Thyroid gland (tissue), 4 donors: ENCODE data around the gene C6orf132. TPM values are rescaled to one million over a fixed set of nuclear protein-coding genes. Genes with fewer than 3 reads are reported as not detected.

ENCODE experiments used
- DNase-seq, 2 donors: peaks; one replicate each; pipeline ENCODE4 v3.0.0-alpha.2; 2019
- H3K27ac ChIP-seq, 3 donors: fragments of 200-600 bp; sonication (generic); 1 replicate in 2 of 3; 2 replicates in 1 of 3; pipeline ENCODE4 v1.5.1; 2016 to 2019; ENCODE audit warnings: mild to moderate bottlenecking in 1 of 3, moderate library complexity in 1 of 3
- H3K27me3 ChIP-seq: fragments of 200-600 bp; sonication (generic); one replicate; pipeline ENCODE4 v1.5.1; 2019
- H3K36me3 ChIP-seq, 2 donors: fragments of 200-600 bp; sonication (generic); one replicate each; pipeline ENCODE4 v1.5.1; 2016 to 2019
- H3K4me1 ChIP-seq, 2 donors: fragments of 200-600 bp; sonication (generic); one replicate each; pipeline ENCODE4 v1.5.1; 2017 to 2019
- H3K4me3 ChIP-seq, 3 donors: fragments of 200-600 bp; sonication (generic); replicated peaks in 1 of 3; 1 replicate in 2 of 3; 2 replicates in 1 of 3; pipeline ENCODE4 v1.5.1; 2016; ENCODE audit warnings: mild to moderate bottlenecking in 1 of 3
- H3K9me3 ChIP-seq: fragments of 200-600 bp; sonication (generic); one replicate; pipeline ENCODE4 v1.5.1; 2017
- POLR2A ChIP-seq, 2 donors: fragments of 450-650 bp; IDR thresholded peaks; one replicate each; pipeline ENCODE4 v1.6.1; 2017; ENCODE audit warnings: antibody characterized with exemption in 2 of 2, mild to moderate bottlenecking in 2 of 2, moderate library complexity in 1 of 2
- WGBS, 2 donors: methylation state at CpG; one replicate each; pipeline ENCODE4 v1.1.5; 2017; 5-methylcytosine and 5-hydroxymethylcytosine counted together
- intact Hi-C: fragments of 100-400 bp; cut with DNase I; formaldehyde crosslinking; loops from one replicate; pipeline ENCODE4 v1.15.1; 2023
- total RNA-seq, 4 donors: library from RNA; depleted of rRNA; stranded (reverse); fragments of >200 nt; gene quantifications; one replicate each; pipeline ENCODE4 v1.2.3, GENCODE V29; 2016
- TF ChIP-seq, protein P1 (sequence below), 6 experiments: fragments of 200-600 bp in 3 of 6; fragments of 450-650 bp in 3 of 6; sonication (generic) in 3 of 6; IDR thresholded peaks; one replicate each; pipeline ENCODE4 v1.5.1; 2016 to 2019; ENCODE audit warnings: antibody characterized with exemption in 6 of 6, mild to moderate bottlenecking in 2 of 6, inconsistent platforms in 1 of 6, moderate library complexity in 1 of 6

C6orf132 gene
- total RNA-seq, 4 donors from 2014 or later: 14.8 to 34.3 (median 30.6) TPM

DNA sequence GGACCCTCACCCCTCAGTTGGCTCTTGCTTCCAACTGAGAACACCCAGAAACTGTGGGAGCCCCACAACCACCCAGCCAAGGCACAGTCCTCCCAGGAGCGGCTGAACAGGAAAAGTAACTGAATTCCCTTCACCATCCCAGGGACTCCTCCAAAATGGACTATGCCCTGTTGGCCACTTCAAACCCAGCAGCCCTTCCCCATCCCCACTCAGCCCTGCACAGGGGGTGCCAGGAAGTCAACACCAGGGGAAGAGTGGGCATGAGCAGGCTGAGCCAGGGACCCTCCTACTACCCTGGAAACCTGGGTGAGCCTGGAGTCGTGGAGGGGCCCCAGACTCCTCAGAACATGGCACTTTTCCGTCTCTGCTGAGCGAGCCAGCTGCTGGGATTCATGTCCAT is 42.1 kb upstream of the C6orf132 start:
- TF ChIP-seq, protein P1, sequence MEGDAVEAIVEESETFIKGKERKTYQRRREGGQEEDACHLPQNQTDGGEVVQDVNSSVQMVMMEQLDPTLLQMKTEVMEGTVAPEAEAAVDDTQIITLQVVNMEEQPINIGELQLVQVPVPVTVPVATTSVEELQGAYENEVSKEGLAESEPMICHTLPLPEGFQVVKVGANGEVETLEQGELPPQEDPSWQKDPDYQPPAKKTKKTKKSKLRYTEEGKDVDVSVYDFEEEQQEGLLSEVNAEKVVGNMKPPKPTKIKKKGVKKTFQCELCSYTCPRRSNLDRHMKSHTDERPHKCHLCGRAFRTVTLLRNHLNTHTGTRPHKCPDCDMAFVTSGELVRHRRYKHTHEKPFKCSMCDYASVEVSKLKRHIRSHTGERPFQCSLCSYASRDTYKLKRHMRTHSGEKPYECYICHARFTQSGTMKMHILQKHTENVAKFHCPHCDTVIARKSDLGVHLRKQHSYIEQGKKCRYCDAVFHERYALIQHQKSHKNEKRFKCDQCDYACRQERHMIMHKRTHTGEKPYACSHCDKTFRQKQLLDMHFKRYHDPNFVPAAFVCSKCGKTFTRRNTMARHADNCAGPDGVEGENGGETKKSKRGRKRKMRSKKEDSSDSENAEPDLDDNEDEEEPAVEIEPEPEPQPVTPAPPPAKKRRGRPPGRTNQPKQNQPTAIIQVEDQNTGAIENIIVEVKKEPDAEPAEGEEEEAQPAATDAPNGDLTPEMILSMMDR (IDR thresholded peaks at IDR 0.05): no peak
- no peak for TF ChIP-seq POLR2A (IDR thresholded peaks at IDR 0.05)
- Histone ChIP-seq H3K27me3 (no peaks in the 10 kb centered on the region), H3K9me3 (no peaks in the 10 kb centered on the region), H3K4me3 (no peak overlapping the region), H3K4me1 (no peaks in the 10 kb centered on the region), H3K27ac (no peak overlapping the region), H3K36me3 (no peaks in the 10 kb centered on the region)
- no peak for DNase-seq
- intact Hi-C loops: no loop called here
- WGBS, 2 donors: 85 to 95% methylated on average over 4 of the region's 4 CpGs

DNA sequence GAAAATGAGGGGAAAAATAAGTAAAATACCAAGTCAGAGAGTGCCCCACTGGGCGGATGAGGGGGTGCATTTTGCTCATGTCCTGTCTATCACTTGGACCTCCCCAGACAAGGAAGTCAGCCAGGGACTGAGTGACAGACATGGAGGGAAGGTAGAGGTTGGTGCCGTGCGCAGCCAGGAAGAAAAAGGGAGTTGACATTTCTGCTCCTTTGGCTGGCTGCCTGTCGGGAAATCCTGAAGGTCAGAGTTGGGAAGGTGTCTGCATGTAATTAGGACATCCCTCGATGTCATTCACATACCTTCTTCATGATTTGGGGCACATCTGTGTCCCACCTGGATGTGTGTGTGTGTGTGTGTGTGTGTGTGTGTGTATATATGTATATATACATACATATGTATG is 39.7 kb upstream of the C6orf132 start:
- intact Hi-C loops: no loop called here
- no peak for TF ChIP-seq POLR2A (IDR thresholded peaks at IDR 0.05)
- TF ChIP-seq, protein P1 (IDR thresholded peaks at IDR 0.05): no peak
- Histone ChIP-seq H3K36me3 (no peaks in the 10 kb centered on the region), H3K4me3 (no peak overlapping the region), H3K27me3 (no peaks in the 10 kb centered on the region), H3K4me1 (no peaks in the 10 kb centered on the region), H3K27ac (no peak overlapping the region), H3K9me3 (no peaks in the 10 kb centered on the region)
- WGBS, 2 donors: 79 to 84% methylated on average over 5 of the region's 5 CpGs
- no peak for DNase-seq

DNA sequence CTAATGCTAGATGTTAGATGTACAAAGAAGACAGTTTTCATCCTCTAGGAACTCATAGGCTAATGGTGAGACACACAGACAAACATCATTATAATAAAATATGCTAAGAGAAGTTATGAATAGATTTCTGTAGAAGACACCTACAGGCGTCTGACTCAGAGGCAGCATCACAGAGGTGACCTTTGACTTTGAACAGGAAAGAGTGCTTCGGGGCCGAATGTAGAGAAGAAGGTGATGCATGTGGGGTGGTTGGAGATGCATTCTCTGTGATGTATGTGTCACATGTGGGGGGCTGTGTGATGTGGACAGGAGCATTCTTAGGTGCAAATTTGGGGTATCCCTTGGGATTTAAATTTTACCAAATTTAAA is 37.5 kb upstream of the C6orf132 start:
- no peak for DNase-seq
- WGBS, 2 donors: 76 to 87% methylated on average over 3 of the region's 3 CpGs
- intact Hi-C loops: no loop called here
- TF ChIP-seq POLR2A (IDR thresholded peaks at IDR 0.05): no peak
- TF ChIP-seq, protein P1 (IDR thresholded peaks at IDR 0.05): no peak
- Histone ChIP-seq H3K4me3 (no peak overlapping the region), H3K27ac (no peak overlapping the region), H3K4me1 (no peaks in the 10 kb centered on the region), H3K27me3 (no peaks in the 10 kb centered on the region), H3K9me3 (no peaks in the 10 kb centered on the region), H3K36me3 (no peaks in the 10 kb centered on the region)

DNA sequence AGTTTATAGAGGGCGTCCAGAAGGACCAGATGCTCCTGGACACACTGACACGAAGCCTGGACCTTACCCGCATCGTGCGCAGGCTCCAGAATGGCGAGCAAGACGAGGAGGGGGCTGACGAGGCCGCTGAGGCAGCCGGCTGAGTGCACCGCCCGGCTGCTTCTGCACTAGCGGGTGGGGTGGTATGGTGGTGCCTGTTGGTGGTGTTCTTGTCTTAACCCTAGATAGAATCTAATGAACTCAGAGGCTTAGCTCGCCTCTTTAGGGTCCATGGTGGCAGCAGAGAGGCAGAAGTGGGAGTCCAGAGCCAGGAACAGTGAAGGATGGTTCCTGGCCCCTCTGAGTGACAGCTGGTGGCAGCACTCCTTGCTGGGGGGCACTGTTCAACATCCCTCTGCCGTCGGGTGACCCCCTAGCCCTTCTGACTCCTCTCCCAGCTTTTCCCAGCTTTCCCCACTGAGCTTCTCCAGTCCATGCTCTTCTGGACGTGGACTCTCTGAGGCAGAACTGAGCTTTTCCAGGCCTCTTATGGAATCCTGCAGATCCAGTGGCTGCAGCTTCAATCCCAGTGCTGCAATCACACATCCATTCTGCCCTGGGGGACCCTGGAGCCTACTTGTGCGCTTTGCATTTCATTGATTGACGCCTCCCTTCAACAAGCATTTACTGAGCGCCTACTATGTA is 37.0 kb upstream of the C6orf132 start:
- intact Hi-C loops: no loop called here
- no peak overlapping the region for H3K4me3 ChIP-seq
- DNase-seq: no peak
- 85 to 89% methylated on average over 20 of the region's 20 CpGs for WGBS, 2 donors
- H3K9me3 ChIP-seq: no peaks in the 10 kb centered on the region
- TF ChIP-seq, protein P1 (IDR thresholded peaks at IDR 0.05): no peak
- no peak for TF ChIP-seq POLR2A (IDR thresholded peaks at IDR 0.05)
- no peaks in the 10 kb centered on the region for H3K27me3 ChIP-seq
- H3K36me3 ChIP-seq: no peaks in the 10 kb centered on the region
- no peak overlapping the region for H3K27ac ChIP-seq
- H3K4me1 ChIP-seq: no peaks in the 10 kb centered on the region

DNA sequence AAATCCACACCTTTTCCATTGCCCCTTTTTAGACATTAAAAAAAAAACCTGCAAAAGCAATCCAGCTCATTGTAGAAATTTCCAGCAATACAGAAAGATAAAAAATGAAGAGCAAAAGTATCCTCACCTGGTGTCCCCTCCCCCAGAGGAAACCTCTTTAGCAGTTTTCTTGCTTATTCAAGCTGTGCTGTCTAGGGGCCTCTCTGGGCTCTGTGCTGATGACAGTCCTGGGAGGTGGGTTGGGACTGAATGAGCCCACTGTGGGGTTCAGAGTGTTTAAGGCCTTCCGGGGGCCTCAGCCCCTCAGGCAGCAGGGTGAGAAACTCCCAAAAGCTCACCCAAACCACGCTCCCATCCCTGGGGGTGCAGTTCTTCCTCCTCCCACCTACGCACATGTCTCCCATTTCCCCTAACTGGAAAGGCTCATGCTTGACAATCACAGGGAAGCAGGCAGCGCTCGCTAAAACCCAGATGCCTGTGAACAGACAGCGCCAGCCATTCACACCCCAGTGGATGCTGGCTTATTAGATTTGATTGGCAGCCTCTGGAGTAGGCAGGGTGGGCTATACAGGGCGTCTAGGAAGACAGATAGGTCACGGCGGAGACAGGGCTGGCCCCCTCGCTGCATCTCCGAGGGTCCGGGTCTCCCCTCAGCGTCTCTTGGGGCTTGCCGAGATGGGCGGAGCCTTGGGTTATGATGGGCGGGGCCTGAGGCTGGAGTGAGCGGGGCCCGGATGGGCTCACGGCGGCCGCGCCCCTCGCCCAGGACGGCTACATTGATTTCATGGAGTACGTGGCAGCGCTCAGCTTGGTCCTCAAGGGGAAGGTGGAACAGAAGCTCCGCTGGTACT is 35.3 kb upstream of the C6orf132 start:
- Histone ChIP-seq H3K4me3 (no peak overlapping the region), H3K4me1 (no peaks in the 10 kb centered on the region), H3K9me3 (no peaks in the 10 kb centered on the region), H3K27me3 (no peaks in the 10 kb centered on the region), H3K27ac (no peak overlapping the region), H3K36me3 (no peaks in the 10 kb centered on the region)
- DNase-seq: no peak
- intact Hi-C loops: no loop called here
- WGBS, 2 donors: 33 to 59% methylated on average over 6 to 9 of the region's 27 CpGs
- TF ChIP-seq POLR2A (IDR thresholded peaks at IDR 0.05): no peak
- TF ChIP-seq, protein P1 (IDR thresholded peaks at IDR 0.05): no peak
